ENCODE data around the gene KCNK17. TPM values are rescaled to one million over a fixed set of nuclear protein-coding genes. Genes with fewer than 3 reads are reported as not detected.

The KCNK17 gene
- polyA plus RNA-seq, 3 donors from 2014 or later = 0.53 to 1.1 TPM; not detected in 1

GRCh38 chr6:39327507-39327906 lies 13.3 kb upstream of the KCNK17 start:
- peaks cover 5 to 12% (median 5%) of the 10 kb centered on the region in 3 donors for H3K27me3 Mint-ChIP-seq (ENCODE audit: low read depth in 3 of 3)
- DNase-seq = no peak
- H3K4me3 Mint-ChIP-seq = no peak overlapping the region
- H3K36me3 Mint-ChIP-seq = no peaks in the 10 kb centered on the region
- H3K9me3 Mint-ChIP-seq = no peaks in the 10 kb centered on the region
- no peak overlapping the region for H3K27ac Mint-ChIP-seq
- no peaks in the 10 kb centered on the region for H3K4me1 Mint-ChIP-seq

GRCh38 chr6:39322306-39322850 lies 8.2 kb upstream of the KCNK17 start, which contains the start of gene KCNK16:
Gene KCNK16 (minus strand): TSS chr6:39322702. CDS start chr6:39322540, 162 bp downstream.
- Mint-ChIP-seq H3K36me3 (no peaks in the 10 kb centered on the region), H3K9me3 (no peaks in the 10 kb centered on the region), H3K4me1 (peaks cover 0 to 2% of the 10 kb centered on the region in 2 donors), H3K27me3 (ENCODE audit: low read depth in 3 of 3) (peaks cover 0 to 5% (median 4%) of the 10 kb centered on the region in 3 donors), H3K4me3 (no peak within 1 kb of the TSS), H3K27ac (no peak within 1 kb of the TSS)
- no peak for DNase-seq

GRCh38 chr6:39321761-39322160 lies 7.5 kb upstream of the KCNK17 start:
- Mint-ChIP-seq H3K4me3 (no peak overlapping the region), H3K27me3 (ENCODE audit: low read depth in 3 of 3) (peaks cover 0 to 5% (median 2%) of the 10 kb centered on the region in 3 donors), H3K36me3 (no peaks in the 10 kb centered on the region), H3K4me1 (peaks cover 0 to 2% of the 10 kb centered on the region in 2 donors), H3K27ac (no peak overlapping the region), H3K9me3 (no peaks in the 10 kb centered on the region)
- no peak for DNase-seq

GRCh38 chr6:39320363-39320984 lies 6.3 kb upstream of the KCNK17 start:
- DNase-seq = no peak
- H3K27me3 Mint-ChIP-seq (ENCODE audit: low read depth in 3 of 3) = peaks cover 0 to 7% (median 2%) of the 10 kb centered on the region in 3 donors
- no peaks in the 10 kb centered on the region for H3K36me3 Mint-ChIP-seq
- no peak overlapping the region for H3K27ac Mint-ChIP-seq
- no peak overlapping the region for H3K4me3 Mint-ChIP-seq
- no peaks in the 10 kb centered on the region for H3K9me3 Mint-ChIP-seq
- H3K4me1 Mint-ChIP-seq = peaks cover 0 to 2% of the 10 kb centered on the region in 2 donors

- H3K27me3 Mint-ChIP-seq (ENCODE audit: low read depth in 3 of 3) = peaks cover 1 to 4% (median 3%) of the 10 kb centered on the region in 3 donors
- H3K4me1 Mint-ChIP-seq = peaks cover 0 to 5% of the 10 kb centered on the region in 2 donors
- H3K27ac Mint-ChIP-seq = no peak overlapping the region
- no peak for DNase-seq
- no peaks in the 10 kb centered on the region for H3K36me3 Mint-ChIP-seq
- no peaks in the 10 kb centered on the region for H3K9me3 Mint-ChIP-seq
- H3K4me3 Mint-ChIP-seq = no peak overlapping the region
Observed at GRCh38 chr6:39319621-39320362, 5.6 kb upstream of the KCNK17 start.

- peaks cover 0 to 11% of the 10 kb centered on the region in 2 donors for H3K4me1 Mint-ChIP-seq
- H3K27me3 Mint-ChIP-seq (ENCODE audit: low read depth in 3 of 3) = peaks cover 2 to 7% (median 6%) of the 10 kb centered on the region in 3 donors
- H3K9me3 Mint-ChIP-seq = no peaks in the 10 kb centered on the region
- no peak overlapping the region for H3K4me3 Mint-ChIP-seq
- H3K27ac Mint-ChIP-seq = no peak overlapping the region
- no peaks in the 10 kb centered on the region for H3K36me3 Mint-ChIP-seq
- DNase-seq = no peak
Observed at GRCh38 chr6:39317256-39317655, 3.0 kb upstream of the KCNK17 start.

- Mint-ChIP-seq H3K27ac (no peak overlapping the region), H3K9me3 (no peaks in the 10 kb centered on the region), H3K4me1 (peaks cover 0 to 10% of the 10 kb centered on the region in 2 donors), H3K36me3 (no peaks in the 10 kb centered on the region), H3K27me3 (ENCODE audit: low read depth in 3 of 3) (peaks cover 6 to 15% (median 10%) of the 10 kb centered on the region in 3 donors), H3K4me3 (peak overlapping the region in 3 of 5 donors; percentile 46 to 76 (median 53))
- no peak for DNase-seq
Observed at GRCh38 chr6:39313526-39314272, 520 bp downstream of the KCNK17 start.

GRCh38 chr6:39312912-39313525 lies 1.2 kb downstream of the KCNK17 start:
- no peak for DNase-seq
- peak overlapping the region in 4 of 5 donors; percentile 46 to 76 (median 59) for H3K4me3 Mint-ChIP-seq
- peaks cover 6 to 15% (median 9%) of the 10 kb centered on the region in 3 donors for H3K27me3 Mint-ChIP-seq (ENCODE audit: low read depth in 3 of 3)
- no peaks in the 10 kb centered on the region for H3K9me3 Mint-ChIP-seq
- peaks cover 0 to 10% of the 10 kb centered on the region in 2 donors for H3K4me1 Mint-ChIP-seq
- no peak overlapping the region for H3K27ac Mint-ChIP-seq
- H3K36me3 Mint-ChIP-seq = no peaks in the 10 kb centered on the region

- Mint-ChIP-seq H3K4me3 (no peak overlapping the region), H3K9me3 (no peaks in the 10 kb centered on the region), H3K27me3 (ENCODE audit: low read depth in 3 of 3) (peaks cover 6 to 14% (median 9%) of the 10 kb centered on the region in 3 donors), H3K36me3 (no peaks in the 10 kb centered on the region), H3K27ac (no peak overlapping the region), H3K4me1 (peaks cover 0 to 10% of the 10 kb centered on the region in 2 donors)
- no peak for DNase-seq
Observed at GRCh38 chr6:39310542-39310941, 3.7 kb downstream of the KCNK17 start.

- peak; percentile 26 to 49 (median 32) for DNase-seq
- Mint-ChIP-seq H3K4me1 (peaks cover 0 to 7% of the 10 kb centered on the region in 2 donors), H3K4me3 (no peak overlapping the region), H3K9me3 (no peaks in the 10 kb centered on the region), H3K27ac (no peak overlapping the region), H3K36me3 (no peaks in the 10 kb centered on the region), H3K27me3 (ENCODE audit: low read depth in 3 of 3) (peaks cover 6 to 13% (median 9%) of the 10 kb centered on the region in 3 donors)
Observed at GRCh38 chr6:39309942-39310531, 4.2 kb downstream of the KCNK17 start.

- Mint-ChIP-seq H3K36me3 (no peaks in the 10 kb centered on the region), H3K4me3 (no peak overlapping the region), H3K4me1 (peaks cover 8% of the 10 kb centered on the region in 2 donors), H3K27me3 (ENCODE audit: low read depth in 3 of 3) (peaks cover 5 to 8% (median 7%) of the 10 kb centered on the region in 3 donors), H3K27ac (no peak overlapping the region), H3K9me3 (no peaks in the 10 kb centered on the region)
- no peak for DNase-seq
Observed at GRCh38 chr6:39307462-39307861, 6.8 kb downstream of the KCNK17 start.

- H3K27me3 Mint-ChIP-seq (ENCODE audit: low read depth in 3 of 3) = peaks cover 2 to 6% (median 3%) of the 10 kb centered on the region in 3 donors
- H3K9me3 Mint-ChIP-seq = no peaks in the 10 kb centered on the region
- no peak for DNase-seq
- peaks cover 8 to 9% of the 10 kb centered on the region in 2 donors for H3K4me1 Mint-ChIP-seq
- no peak overlapping the region for H3K27ac Mint-ChIP-seq
- H3K36me3 Mint-ChIP-seq = no peaks in the 10 kb centered on the region
- H3K4me3 Mint-ChIP-seq = no peak overlapping the region
Observed at GRCh38 chr6:39304951-39305350, 9.3 kb downstream of the KCNK17 start.
